A673 (cell line): ENCODE results near the gene CEP19.

ENCODE experiments used
- EZH2 ChIP-seq: fragments of 200-600 bp; sonication (generic); IDR thresholded peaks from 2 replicates; pipeline ENCODE4 v1.6.1; 2017; ENCODE audit warnings: borderline replicate concordance, low read depth, mild to moderate bottlenecking, mixed read lengths, antibody characterized with exemption, low read length; ENCODE audit not compliant: poor library complexity, severe bottlenecking
- TF ChIP-seq, protein P1 (sequence below): fragments of 300-800, 200-600 bp; sonication (generic); conservative IDR thresholded peaks from 2 replicates; pipeline ENCODE4 v1.5.1; 2017; ENCODE audit warnings: low read depth, mild to moderate bottlenecking, antibody characterized with exemption, low read length, moderate library complexity, mixed read lengths

GRCh38 chr3:196694202-196694638 lies 17.8 kb downstream of the CEP19 start:
- TF ChIP-seq, protein P1, sequence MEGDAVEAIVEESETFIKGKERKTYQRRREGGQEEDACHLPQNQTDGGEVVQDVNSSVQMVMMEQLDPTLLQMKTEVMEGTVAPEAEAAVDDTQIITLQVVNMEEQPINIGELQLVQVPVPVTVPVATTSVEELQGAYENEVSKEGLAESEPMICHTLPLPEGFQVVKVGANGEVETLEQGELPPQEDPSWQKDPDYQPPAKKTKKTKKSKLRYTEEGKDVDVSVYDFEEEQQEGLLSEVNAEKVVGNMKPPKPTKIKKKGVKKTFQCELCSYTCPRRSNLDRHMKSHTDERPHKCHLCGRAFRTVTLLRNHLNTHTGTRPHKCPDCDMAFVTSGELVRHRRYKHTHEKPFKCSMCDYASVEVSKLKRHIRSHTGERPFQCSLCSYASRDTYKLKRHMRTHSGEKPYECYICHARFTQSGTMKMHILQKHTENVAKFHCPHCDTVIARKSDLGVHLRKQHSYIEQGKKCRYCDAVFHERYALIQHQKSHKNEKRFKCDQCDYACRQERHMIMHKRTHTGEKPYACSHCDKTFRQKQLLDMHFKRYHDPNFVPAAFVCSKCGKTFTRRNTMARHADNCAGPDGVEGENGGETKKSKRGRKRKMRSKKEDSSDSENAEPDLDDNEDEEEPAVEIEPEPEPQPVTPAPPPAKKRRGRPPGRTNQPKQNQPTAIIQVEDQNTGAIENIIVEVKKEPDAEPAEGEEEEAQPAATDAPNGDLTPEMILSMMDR, result peak; percentile 33; the same call in 1 of the 2 replicates
- no peak for TF ChIP-seq EZH2
